HepG2 (cell line): ENCODE data around the gene PTPRD. TPM values are rescaled to one million over a fixed set of nuclear protein-coding genes. Genes with fewer than 3 reads are reported as not detected.

Experiments
- ATAC-seq: fragments of 200-7000 bp; cut with Tn5 transposase; 3 replicates; pipeline ENCODE4 v1.9.1; 2020; ENCODE audit warnings: mild to moderate bottlenecking, moderate library complexity
- BruUV-seq: library from RNA; stranded (reverse); fragments of 400-500 nt; replicated peaks from 2 replicates; lab custom pipeline; 2021; lab: Mats Ljungman, UMichigan
- CTCF ChIA-PET: fragments of 300-600 bp; formaldehyde crosslinking; extraction: SDS; loops from one replicate; lab custom pipeline; 2021; ENCODE audit warnings: low total read pairs, inconsistent platforms, low intra/inter-chr PET ratio; lab: Yijun Ruan, JAX
- POLR2A ChIA-PET: fragments of 350-600 bp; sonication (Branson Sonifier 250); formaldehyde crosslinking; loops from one replicate; lab custom pipeline; 2020; ENCODE audit warnings: antibody characterized with exemption, inconsistent platforms; lab: Yijun Ruan, JAX
- DNase-seq: peaks from one replicate; pipeline ENCODE4 v3.0.0-alpha.2; 2015; ENCODE audit warnings: low spot score
- FAIRE-seq: peaks from 3 replicates; lab custom pipeline; 2011; peaks lifted over from hg19 to GRCh38; lab: Jason Lieb, UNC
- H2AFZ ChIP-seq: one replicate; pipeline ENCODE4 v1.6.1; 2011; ENCODE audit warnings: low read length, inconsistent platforms
- H3K27ac ChIP-seq: fragments of 300-600 bp; 3 replicates; pipeline ENCODE4 v1.8.0; 2011; ENCODE audit warnings: mixed run types, mild to moderate bottlenecking, mixed read lengths, low read length, inconsistent platforms; ENCODE audit not compliant: insufficient read depth; ENCODE audit errors: extremely low read length
- H3K27me3 ChIP-seq, 2 experiments: fragments of 200-600 bp in 1 of 2; 2 replicates in 1 of 2; 3 replicates in 1 of 2; pipeline versions ENCODE4 v1.6.0 to v1.8.0; 2011; ENCODE audit warnings: low read length in 2 of 2, mild to moderate bottlenecking in 2 of 2, moderate library complexity in 2 of 2, inconsistent platforms in 1 of 2; ENCODE audit not compliant: insufficient read depth in 2 of 2, control insufficient read depth in 1 of 2
- H3K36me3 ChIP-seq, 2 experiments: fragments of 200-600 bp in 1 of 2; replicated peaks in 1 of 2; 2 replicates in 1 of 2; 3 replicates in 1 of 2; pipeline versions ENCODE4 v1.5.1 to v1.8.0; 2011; ENCODE audit warnings: low read length in 2 of 2, inconsistent platforms in 1 of 2; ENCODE audit not compliant: insufficient read depth in 2 of 2, control insufficient read depth in 1 of 2
- H3K4me1 ChIP-seq: 2 replicates; pipeline ENCODE4 v1.5.1; 2012; ENCODE audit warnings: low read length, inconsistent platforms; ENCODE audit not compliant: insufficient read depth
- H3K4me2 ChIP-seq: 2 replicates; pipeline ENCODE4 v1.6.0; 2011; ENCODE audit warnings: low read depth, low read length, inconsistent platforms
- H3K4me3 ChIP-seq, 3 experiments: fragments of 200-600 bp in 1 of 3; sonication (generic), shearing (Covaris generic) in 1 of 3; replicated peaks in 1 of 3; 2 replicates each; pipeline ENCODE4 v1.5.1; 2011 to 2016; ENCODE audit warnings: low read length in 3 of 3, inconsistent platforms in 2 of 3, low read depth in 2 of 3, mild to moderate bottlenecking in 2 of 3, control low read depth in 1 of 3, mixed read lengths in 1 of 3; ENCODE audit not compliant: insufficient read depth in 1 of 3
- H3K79me2 ChIP-seq: one replicate; pipeline ENCODE4 v1.6.1; 2011; ENCODE audit warnings: low read length, inconsistent platforms; ENCODE audit not compliant: insufficient read depth
- H3K9ac ChIP-seq: 2 replicates; pipeline ENCODE4 v1.6.0; 2011; ENCODE audit warnings: mild to moderate bottlenecking, low read depth, low read length, inconsistent platforms; ENCODE audit not compliant: insufficient read depth
- H3K9me3 ChIP-seq: 2 replicates; pipeline ENCODE4 v1.5.1; 2012; ENCODE audit warnings: mild to moderate bottlenecking, low read length
- H4K20me1 ChIP-seq: 2 replicates; pipeline ENCODE4 v1.6.0; 2011; ENCODE audit warnings: inconsistent platforms, mild to moderate bottlenecking, low read length, moderate library complexity; ENCODE audit not compliant: insufficient read depth
- ARNT2 ChIP-seq: sonication (generic); formaldehyde crosslinking; IDR thresholded peaks from 2 replicates; pipeline ENCODE4 v1.8.0; 2022; ENCODE audit warnings: mild to moderate bottlenecking, low read depth, missing genetic modification reagents, moderate library complexity
- GATAD1 ChIP-seq: IDR thresholded peaks from 2 replicates; pipeline ENCODE4 v1.6.1; 2016; ENCODE audit warnings: missing genetic modification reagents, missing compliant biosample characterization
- GATAD2A ChIP-seq: IDR thresholded peaks from 2 replicates; pipeline ENCODE4 v1.6.1; 2016
- HOXA5 ChIP-seq: sonication (generic); formaldehyde crosslinking; IDR thresholded peaks from 2 replicates; pipeline ENCODE4 v1.4.0; 2020; ENCODE audit warnings: missing genetic modification reagents
- KLF15 ChIP-seq: sonication (generic); formaldehyde crosslinking; IDR thresholded peaks from 2 replicates; pipeline ENCODE4 v1.8.1; 2023; ENCODE audit warnings: borderline replicate concordance, mild to moderate bottlenecking, inconsistent platforms, missing genetic modification reagents, mixed read lengths
- MTA1 ChIP-seq: sonication (generic); formaldehyde crosslinking; IDR thresholded peaks from 2 replicates; pipeline ENCODE4 v1.4.0; 2020; ENCODE audit warnings: missing genetic modification reagents, mild to moderate bottlenecking, borderline replicate concordance
- RELA ChIP-seq: sonication (generic); formaldehyde crosslinking; IDR thresholded peaks from 2 replicates; pipeline ENCODE4 v1.4.0; 2020; ENCODE audit warnings: missing genetic modification reagents
- REPIN1 ChIP-seq: sonication (generic); formaldehyde crosslinking; IDR thresholded peaks from 2 replicates; pipeline ENCODE4 v1.8.0; 2022; ENCODE audit warnings: missing genetic modification reagents, low read depth, mild to moderate bottlenecking, borderline replicate concordance
- TCF7 ChIP-seq: sonication (generic); IDR thresholded peaks from 2 replicates; pipeline ENCODE4 v1.6.1; 2016; ENCODE audit warnings: antibody characterized with exemption, low read depth
- ZMYM4 ChIP-seq: sonication (generic); formaldehyde crosslinking; IDR thresholded peaks from 2 replicates; pipeline ENCODE4 v1.8.1; 2023; ENCODE audit warnings: mild to moderate bottlenecking, missing genetic modification reagents
- ZNF121 ChIP-seq: sonication (generic); formaldehyde crosslinking; IDR thresholded peaks from 2 replicates; pipeline ENCODE4 v1.5.0; 2020; ENCODE audit warnings: mild to moderate bottlenecking, missing genetic modification reagents
- ZNF207 ChIP-seq: fragments of 450-650 bp; IDR thresholded peaks from 2 replicates; pipeline ENCODE4 v1.6.1; 2016; ENCODE audit warnings: antibody characterized with exemption, borderline replicate concordance
- ZNF343 ChIP-seq: sonication (generic); formaldehyde crosslinking; IDR thresholded peaks from 2 replicates; pipeline ENCODE4 v1.4.0; 2020; ENCODE audit warnings: mild to moderate bottlenecking, missing genetic modification reagents
- ZNF510 ChIP-seq: sonication (generic); formaldehyde crosslinking; IDR thresholded peaks from 2 replicates; pipeline ENCODE4 v1.4.0; 2020; ENCODE audit warnings: low read depth, mild to moderate bottlenecking, missing genetic modification reagents
- ZNF572 ChIP-seq: sonication (generic); formaldehyde crosslinking; IDR thresholded peaks from 2 replicates; pipeline ENCODE4 v1.5.1; 2020; ENCODE audit warnings: mild to moderate bottlenecking, missing genetic modification reagents
- ZSCAN21 ChIP-seq: sonication (generic); formaldehyde crosslinking; IDR thresholded peaks from 2 replicates; pipeline ENCODE4 v1.8.0; 2022; ENCODE audit warnings: mild to moderate bottlenecking, missing genetic modification reagents, moderate library complexity, borderline replicate concordance
- WGBS: methylation state at CpG from one replicate; pipeline ENCODE4 v1.1.6; 2017; ENCODE audit warnings: low lambda C conversion rate; 5-methylcytosine and 5-hydroxymethylcytosine counted together
- in situ Hi-C: cut with HindIII; loops from 2 replicates; pipeline ENCODE4 v1.10.0; 2017; ENCODE audit warnings: low pct_unique_long_range_greater_than_20kb; ENCODE audit not compliant: extremely low pct_ligation_motif_present
- intact Hi-C: fragments of 100-400 bp; cut with micrococcal nuclease; formaldehyde crosslinking; loops from one replicate; pipeline ENCODE4 v1.10.0; 2022; ENCODE audit not compliant: unreplicated experiment
- polyA plus RNA-seq, 8 experiments: library from polyadenylated mRNA; depleted of rRNA in 3 of 8; stranded (reverse) in 7 of 8; unstranded in 1 of 8; fragments of >200 nt; fragmentation: Illumina TruSeq in 4 of 8; extraction: Trizol in 4 of 8; gene quantifications; 2 replicates each; pipeline versions ENCODE4 v1.2.1 to v1.2.3, GENCODE V29; 2011 to 2016; ENCODE audit warnings: low read depth in 4 of 8, missing spikeins in 1 of 8, mixed read lengths in 1 of 8; ENCODE audit not compliant: insufficient read depth in 1 of 8
- total RNA-seq, 5 experiments: library from RNA; depleted of rRNA; stranded (reverse); fragments of >200 nt; fragmentation: Illumina TruSeq; extraction: Trizol; gene quantifications; 2 replicates each; pipeline ENCODE4 v1.2.3, GENCODE V29; 2016; ENCODE audit warnings: low read depth in 1 of 5
- TF ChIP-seq, protein P1 (sequence below): sonication (generic); formaldehyde crosslinking; IDR thresholded peaks from 2 replicates; pipeline ENCODE4 v1.9.0; 2021; ENCODE audit warnings: missing genetic modification reagents, borderline replicate concordance

Gene PTPRD
- total and polyA plus RNA-seq, 2 of the 13 experiments (the other 11 are each of a cell fraction or from before 2014, with no cell fraction given): 0.05 TPM; not detected in 1

DNA sequence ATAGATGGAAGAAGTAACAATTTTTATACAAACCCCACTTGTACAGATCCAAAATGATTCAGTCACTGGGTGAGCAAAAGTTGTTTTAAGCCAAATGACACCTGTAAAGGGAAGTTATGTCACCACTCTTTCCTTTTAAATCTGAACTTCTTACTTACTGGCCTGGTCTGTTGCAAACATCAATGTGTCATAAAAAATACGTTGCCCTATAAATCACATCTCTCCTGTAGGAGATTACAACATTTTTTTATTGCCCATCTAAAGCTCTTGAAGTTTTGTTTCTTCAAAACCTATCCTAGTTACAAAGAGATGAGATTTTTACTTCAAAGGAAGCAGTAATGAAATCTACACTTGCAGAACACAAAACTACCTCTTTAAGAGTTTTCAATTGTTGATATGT is 1725.4 kb downstream of the PTPRD start:
- H3K27ac ChIP-seq: no peak overlapping the region
- CTCF ChIA-PET: no interaction called here
- BruUV-seq: no TSS peak
- H3K9me3 ChIP-seq: no peaks in the 10 kb centered on the region
- H3K4me2 ChIP-seq: no peak overlapping the region
- intact Hi-C loops: no loop called here
- POLR2A ChIA-PET: no interaction called here
- no peak overlapping the region for H3K4me3 ChIP-seq
- in situ Hi-C loops: no loop called here
- no peaks in the 10 kb centered on the region for H3K79me2 ChIP-seq
- no peak for DNase-seq
- no peaks in the 10 kb centered on the region for H3K36me3 ChIP-seq
- no peak for TF ChIP-seq ZMYM4
- no peak for TF ChIP-seq GATAD2A (CRISPR knock-in tag)
- no peak for TF ChIP-seq ZNF510 (CRISPR knock-in tag)
- no peak for TF ChIP-seq REPIN1 (CRISPR knock-in tag)
- TF ChIP-seq ZSCAN21 (CRISPR knock-in tag): no peak
- no peak for TF ChIP-seq ZNF207
- TF ChIP-seq RELA (CRISPR knock-in tag): no peak
- no peak for TF ChIP-seq HOXA5 (CRISPR knock-in tag)
- TF ChIP-seq KLF15 (CRISPR knock-in tag): no peak
- no peak for TF ChIP-seq ZNF572
- no peak for TF ChIP-seq ZNF343 (CRISPR knock-in tag)
- TF ChIP-seq ZNF121 (CRISPR knock-in tag): no peak
- TF ChIP-seq, protein P1, sequence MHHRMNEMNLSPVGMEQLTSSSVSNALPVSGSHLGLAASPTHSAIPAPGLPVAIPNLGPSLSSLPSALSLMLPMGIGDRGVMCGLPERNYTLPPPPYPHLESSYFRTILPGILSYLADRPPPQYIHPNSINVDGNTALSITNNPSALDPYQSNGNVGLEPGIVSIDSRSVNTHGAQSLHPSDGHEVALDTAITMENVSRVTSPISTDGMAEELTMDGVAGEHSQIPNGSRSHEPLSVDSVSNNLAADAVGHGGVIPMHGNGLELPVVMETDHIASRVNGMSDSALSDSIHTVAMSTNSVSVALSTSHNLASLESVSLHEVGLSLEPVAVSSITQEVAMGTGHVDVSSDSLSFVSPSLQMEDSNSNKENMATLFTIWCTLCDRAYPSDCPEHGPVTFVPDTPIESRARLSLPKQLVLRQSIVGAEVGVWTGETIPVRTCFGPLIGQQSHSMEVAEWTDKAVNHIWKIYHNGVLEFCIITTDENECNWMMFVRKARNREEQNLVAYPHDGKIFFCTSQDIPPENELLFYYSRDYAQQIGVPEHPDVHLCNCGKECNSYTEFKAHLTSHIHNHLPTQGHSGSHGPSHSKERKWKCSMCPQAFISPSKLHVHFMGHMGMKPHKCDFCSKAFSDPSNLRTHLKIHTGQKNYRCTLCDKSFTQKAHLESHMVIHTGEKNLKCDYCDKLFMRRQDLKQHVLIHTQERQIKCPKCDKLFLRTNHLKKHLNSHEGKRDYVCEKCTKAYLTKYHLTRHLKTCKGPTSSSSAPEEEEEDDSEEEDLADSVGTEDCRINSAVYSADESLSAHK (CRISPR knock-in tag): no peak
- TF ChIP-seq MTA1 (CRISPR knock-in tag): no peak
- no peak for TF ChIP-seq GATAD1 (CRISPR knock-in tag)
- TF ChIP-seq TCF7: no peak
- TF ChIP-seq ARNT2 (CRISPR knock-in tag): no peak
- TF ChIP-seq, all 625 proteins: peak for 0
- ATAC-seq (no peak), FAIRE-seq (no peak)
- Histone ChIP-seq H2AFZ (no peak overlapping the region), H3K27me3 (no peaks in the 10 kb centered on the region), H4K20me1 (no peaks in the 10 kb centered on the region), H3K9ac (no peak overlapping the region), H3K4me1 (no peaks in the 10 kb centered on the region)
- 0% methylated on average over 1 of the region's 1 CpG for WGBS
